ENCODE results near the gene CACNA1C.

CACNA1C gene

GRCh38 chr12:2145433-2145998 is 92.7 kb downstream of the CACNA1C start:
- TF ChIP-seq GATA2 (IDR thresholded peaks at IDR 0.05; ENCODE audit: low read depth, low read length) (no peak), GATA3 (IDR thresholded peaks at IDR 0.05; ENCODE audit: low read depth, low read length) (no peak)

DNA sequence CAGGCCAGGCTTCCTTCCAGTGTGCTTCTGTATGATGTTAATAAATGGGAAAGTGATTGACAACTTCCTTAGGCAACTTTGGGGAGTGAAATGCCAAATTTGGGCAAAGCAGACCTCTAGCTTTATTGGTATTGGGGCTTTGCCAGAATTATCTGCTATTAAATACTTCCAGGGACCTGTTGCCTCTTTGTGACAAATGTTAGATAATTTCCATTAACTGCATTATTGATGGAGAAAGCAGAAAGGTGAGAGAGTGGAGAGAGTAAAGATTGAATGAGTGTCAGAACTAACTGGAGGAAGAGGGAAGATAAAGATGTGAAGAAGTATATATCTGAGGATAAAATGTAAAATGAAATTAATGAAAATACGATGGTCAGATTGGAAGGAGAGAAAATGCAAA is 94.5 kb downstream of the CACNA1C start:
- no peak for TF ChIP-seq GATA3 (IDR thresholded peaks at IDR 0.05; ENCODE audit: low read depth, low read length)
- TF ChIP-seq GATA2 (IDR thresholded peaks at IDR 0.05; ENCODE audit: low read depth, low read length): no peak

- TF ChIP-seq GATA2 (IDR thresholded peaks at IDR 0.05; ENCODE audit: low read depth, low read length) (no peak), GATA3 (IDR thresholded peaks at IDR 0.05; ENCODE audit: low read depth, low read length) (no peak)
These were observed 96.3 kb downstream of the CACNA1C start for GRCh38 chr12:2149091-2149490.

DNA sequence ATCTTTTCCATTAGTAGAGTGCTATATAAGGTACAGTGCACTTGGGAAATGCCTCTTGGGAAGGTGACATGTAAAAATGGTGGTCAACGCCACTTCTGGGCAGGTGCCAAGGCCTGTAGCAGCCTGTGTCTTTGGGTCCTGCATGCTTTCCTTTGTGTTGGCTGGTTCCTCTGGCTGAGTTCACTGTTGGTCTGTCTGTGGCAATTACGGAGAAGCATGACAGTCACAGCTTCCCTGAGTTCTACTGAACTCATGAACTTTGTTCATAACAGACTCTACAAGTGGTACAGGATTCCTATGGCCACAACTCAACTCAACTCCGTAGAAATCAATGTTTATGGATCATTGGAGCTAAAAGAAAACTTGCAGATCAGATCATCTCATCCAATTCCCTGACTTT is 98.0 kb downstream of the CACNA1C start:
- TF ChIP-seq GATA3 (IDR thresholded peaks at IDR 0.05; ENCODE audit: low read depth, low read length) (no peak), GATA2 (IDR thresholded peaks at IDR 0.05; ENCODE audit: low read depth, low read length) (no peak)

GRCh38 chr12:2151391-2151790 is 98.6 kb downstream of the CACNA1C start:
- TF ChIP-seq GATA2 (IDR thresholded peaks at IDR 0.05; ENCODE audit: low read depth, low read length): no peak
- TF ChIP-seq GATA3 (IDR thresholded peaks at IDR 0.05; ENCODE audit: low read depth, low read length): no peak

DNA sequence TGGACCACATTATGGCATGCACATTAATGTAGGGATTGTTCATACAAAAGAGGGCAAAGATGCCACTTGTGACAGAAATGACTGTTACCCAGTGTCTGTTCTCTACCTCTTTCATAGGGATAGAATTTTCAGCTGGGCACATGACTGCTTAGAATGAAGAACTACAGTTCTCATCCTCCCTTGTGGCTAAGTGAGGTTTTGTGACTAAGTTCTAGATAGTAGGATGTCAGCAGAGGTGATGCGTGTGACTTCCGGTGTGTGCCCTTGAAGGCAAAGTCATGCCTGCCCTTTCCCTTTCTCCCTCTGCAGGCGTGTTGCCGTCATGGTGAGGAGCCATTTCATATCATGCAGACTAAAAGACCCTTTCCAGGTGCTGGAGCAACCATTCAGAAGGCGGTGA is 99.3 kb downstream of the CACNA1C start:
- TF ChIP-seq GATA2 (IDR thresholded peaks at IDR 0.05; ENCODE audit: low read depth, low read length) (no peak), GATA3 (IDR thresholded peaks at IDR 0.05; ENCODE audit: low read depth, low read length) (no peak)

DNA sequence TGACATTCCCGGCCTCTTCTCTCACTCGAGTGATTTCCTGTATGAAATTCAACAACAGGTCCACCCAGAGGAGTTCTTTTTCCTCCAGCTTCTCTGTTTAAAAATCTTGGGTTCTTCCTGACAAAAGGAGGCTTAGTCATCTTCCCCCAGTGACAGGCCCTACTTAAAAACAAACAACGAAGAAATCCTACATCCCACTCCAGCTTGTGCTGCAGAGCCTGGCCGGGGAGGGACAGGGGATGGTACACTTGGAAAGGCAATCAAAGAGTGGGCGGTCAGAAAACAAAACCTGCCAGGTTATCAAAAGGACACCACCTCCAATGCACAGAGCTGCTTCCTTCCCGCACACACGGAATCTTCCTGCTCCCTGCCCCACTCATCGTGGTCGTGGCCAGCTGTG is 101.3 kb downstream of the CACNA1C start:
- no peak for TF ChIP-seq GATA2 (IDR thresholded peaks at IDR 0.05; ENCODE audit: low read depth, low read length)
- TF ChIP-seq GATA3 (IDR thresholded peaks at IDR 0.05; ENCODE audit: low read depth, low read length): no peak

DNA sequence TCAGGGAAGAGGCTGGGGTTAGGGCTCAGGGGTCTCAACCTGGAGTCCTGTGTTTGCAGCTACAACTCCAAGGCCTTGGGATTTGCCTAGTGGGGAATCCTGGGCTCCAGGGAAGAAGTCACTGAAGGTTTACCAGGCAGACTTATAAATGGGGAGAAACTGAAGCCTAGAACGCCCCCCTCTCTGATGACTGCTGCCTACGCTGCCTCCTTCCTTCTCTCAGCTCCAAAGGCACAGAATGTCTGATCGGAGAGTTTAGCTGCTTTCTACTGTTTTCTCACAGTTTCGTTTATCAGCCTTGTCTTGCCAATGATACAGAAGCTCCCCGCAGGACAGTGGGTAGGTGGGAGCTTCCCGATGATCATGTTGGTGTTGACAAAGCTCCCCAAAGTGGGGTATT is 101.7 kb downstream of the CACNA1C start:
- TF ChIP-seq GATA2 (IDR thresholded peaks at IDR 0.05; ENCODE audit: low read depth, low read length) (no peak), GATA3 (IDR thresholded peaks at IDR 0.05; ENCODE audit: low read depth, low read length) (no peak)

GRCh38 chr12:2156333-2156732 is 103.5 kb downstream of the CACNA1C start:
- TF ChIP-seq GATA2 (IDR thresholded peaks at IDR 0.05; ENCODE audit: low read depth, low read length) (no peak), GATA3 (IDR thresholded peaks at IDR 0.05; ENCODE audit: low read depth, low read length) (no peak)

- TF ChIP-seq GATA3 (IDR thresholded peaks at IDR 0.05; ENCODE audit: low read depth, low read length) (no peak), GATA2 (IDR thresholded peaks at IDR 0.05; ENCODE audit: low read depth, low read length) (no peak)
These were observed 107.3 kb downstream of the CACNA1C start for GRCh38 chr12:2160043-2160442.

GRCh38 chr12:2161473-2161872 is 108.7 kb downstream of the CACNA1C start:
- TF ChIP-seq GATA3 (IDR thresholded peaks at IDR 0.05; ENCODE audit: low read depth, low read length) (no peak), GATA2 (IDR thresholded peaks at IDR 0.05; ENCODE audit: low read depth, low read length) (no peak)

- no peak for TF ChIP-seq GATA3 (IDR thresholded peaks at IDR 0.05; ENCODE audit: low read depth, low read length)
- no peak for TF ChIP-seq GATA2 (IDR thresholded peaks at IDR 0.05; ENCODE audit: low read depth, low read length)
These were observed 110.6 kb downstream of the CACNA1C start for GRCh38 chr12:2163177-2163941.

DNA sequence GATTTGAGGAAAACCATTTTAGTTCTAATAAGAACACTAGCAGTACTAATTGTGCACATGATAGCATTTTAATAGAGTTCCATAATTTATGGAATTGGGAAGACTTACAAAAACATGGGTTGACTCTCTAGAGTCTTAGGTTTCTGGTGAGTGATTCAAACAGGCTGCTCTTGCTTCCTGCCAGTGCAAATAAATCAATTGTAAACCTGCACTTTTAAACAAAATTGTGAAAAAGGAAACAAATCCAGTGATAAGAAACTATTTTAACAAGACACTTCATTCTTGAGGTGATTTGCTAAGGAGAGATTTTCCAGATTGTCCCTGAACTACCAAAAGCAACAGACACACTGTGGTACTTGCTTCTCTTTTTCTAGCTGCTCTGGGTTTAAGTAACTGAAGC is 112.2 kb downstream of the CACNA1C start:
- TF ChIP-seq GATA3 (IDR thresholded peaks at IDR 0.05; ENCODE audit: low read depth, low read length): no peak
- TF ChIP-seq GATA2 (IDR thresholded peaks at IDR 0.05; ENCODE audit: low read depth, low read length): no peak

GRCh38 chr12:2165927-2166326 is 113.1 kb downstream of the CACNA1C start:
- TF ChIP-seq GATA2 (IDR thresholded peaks at IDR 0.05; ENCODE audit: low read depth, low read length) (no peak), GATA3 (IDR thresholded peaks at IDR 0.05; ENCODE audit: low read depth, low read length) (no peak)

DNA sequence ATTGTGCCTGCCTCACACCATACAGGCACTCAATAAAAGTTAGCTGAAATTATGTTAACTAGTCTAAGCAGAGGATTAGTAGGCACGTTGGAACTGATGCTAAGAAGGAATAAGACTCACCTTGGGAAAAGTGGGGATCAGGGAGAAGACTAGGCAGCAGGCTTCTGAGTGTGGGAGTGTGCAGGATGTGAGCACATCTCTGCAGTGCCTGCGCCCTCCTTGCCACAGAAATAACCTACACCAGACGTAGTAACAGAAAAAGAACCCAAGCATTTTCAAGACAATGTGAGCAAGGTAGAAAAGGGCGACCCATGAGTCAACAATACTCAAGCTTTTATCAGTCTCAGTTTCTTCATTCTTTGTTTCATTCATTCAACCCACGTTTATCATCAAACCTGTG is 113.9 kb downstream of the CACNA1C start:
- TF ChIP-seq GATA3 (IDR thresholded peaks at IDR 0.05; ENCODE audit: low read depth, low read length) (no peak), GATA2 (IDR thresholded peaks at IDR 0.05; ENCODE audit: low read depth, low read length) (no peak)
